Stimulated activated naive CD4-positive, alpha-beta T cell (primary cell): ENCODE measurements around the gene GDF11.

Experiments
- DNase-seq, 6 experiments: peaks; one replicate each; lab custom pipeline; 2025; lab: John Stamatoyannopoulos, UW

GDF11 gene

GRCh38 chr12:55795950-55796349 is 53.0 kb downstream of the GDF11 start:
- DNase-seq, result no peak

- DNase-seq, result peak in 2 of 6 experiments; percentile 13 to 17
These were observed 54.1 kb downstream of the GDF11 start for GRCh38 chr12:55797068-55797467.

- DNase-seq, result no peak
These were observed 54.6 kb downstream of the GDF11 start for GRCh38 chr12:55797550-55797949.
